ENCODE data around the gene FTL. TPM values are rescaled to one million over a fixed set of nuclear protein-coding genes. Genes with fewer than 3 reads are reported as not detected.
"Not testable (repeated sequence)": the region's sequence is repeated elsewhere in the genome, so short reads cannot be mapped to it uniquely, and the experiment has no call there.

Gene FTL
- total RNA-seq (2014; rRNA removed; shearing (Covaris generic)): 5,979 and 6,365 TPM in 2 replicates

DNA sequence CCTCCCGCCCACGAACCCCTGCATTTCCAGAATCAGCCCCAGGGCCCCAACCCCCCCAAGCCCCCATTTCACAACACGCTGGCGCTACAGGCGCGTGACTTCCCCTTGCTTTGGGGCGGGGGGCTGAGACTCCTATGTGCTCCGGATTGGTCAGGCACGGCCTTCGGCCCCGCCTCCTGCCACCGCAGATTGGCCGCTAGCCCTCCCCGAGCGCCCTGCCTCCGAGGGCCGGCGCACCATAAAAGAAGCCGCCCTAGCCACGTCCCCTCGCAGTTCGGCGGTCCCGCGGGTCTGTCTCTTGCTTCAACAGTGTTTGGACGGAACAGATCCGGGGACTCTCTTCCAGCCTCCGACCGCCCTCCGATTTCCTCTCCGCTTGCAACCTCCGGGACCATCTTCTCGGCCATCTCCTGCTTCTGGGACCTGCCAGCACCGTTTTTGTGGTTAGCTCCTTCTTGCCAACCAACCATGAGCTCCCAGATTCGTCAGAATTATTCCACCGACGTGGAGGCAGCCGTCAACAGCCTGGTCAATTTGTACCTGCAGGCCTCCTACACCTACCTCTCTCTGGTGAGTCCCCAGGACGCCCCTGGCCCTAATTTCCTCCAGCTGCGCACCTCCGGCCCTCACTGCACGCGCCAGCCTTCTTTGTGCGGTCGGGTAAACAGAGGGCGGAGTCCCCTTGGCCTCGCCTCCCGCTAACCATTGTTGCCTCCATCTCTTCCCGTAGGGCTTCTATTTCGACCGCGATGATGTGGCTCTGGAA lies at the start of gene FTL:
Gene FTL (plus strand): TSS at position 270 of the 766 bp plus-strand sequence. CDS start 199 bp downstream, at position 469.
- peak; percentile 99 for DNase-seq (ENCODE audit: low spot score)

DNA sequence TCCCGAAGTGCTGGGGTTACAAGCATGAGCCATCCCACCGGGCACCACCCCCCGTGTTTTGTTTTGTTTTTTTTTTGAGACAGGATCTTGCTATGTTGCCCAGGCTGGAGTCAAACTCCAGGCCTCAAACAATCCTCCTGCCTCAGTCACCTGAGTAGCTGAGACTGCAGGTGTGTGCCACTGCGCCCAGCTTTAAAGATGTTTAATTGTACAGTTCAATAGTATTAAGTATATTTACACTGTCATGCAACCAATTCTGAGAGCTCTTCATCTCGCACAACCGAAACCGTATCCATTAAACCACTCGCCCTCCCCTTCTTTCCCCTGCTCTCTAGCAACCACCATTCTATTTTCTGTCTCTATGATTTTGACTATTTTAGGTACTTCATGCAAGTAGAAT lies 49.4 kb upstream of the FTL start:
- no peak for DNase-seq (ENCODE audit: low spot score)

DNA sequence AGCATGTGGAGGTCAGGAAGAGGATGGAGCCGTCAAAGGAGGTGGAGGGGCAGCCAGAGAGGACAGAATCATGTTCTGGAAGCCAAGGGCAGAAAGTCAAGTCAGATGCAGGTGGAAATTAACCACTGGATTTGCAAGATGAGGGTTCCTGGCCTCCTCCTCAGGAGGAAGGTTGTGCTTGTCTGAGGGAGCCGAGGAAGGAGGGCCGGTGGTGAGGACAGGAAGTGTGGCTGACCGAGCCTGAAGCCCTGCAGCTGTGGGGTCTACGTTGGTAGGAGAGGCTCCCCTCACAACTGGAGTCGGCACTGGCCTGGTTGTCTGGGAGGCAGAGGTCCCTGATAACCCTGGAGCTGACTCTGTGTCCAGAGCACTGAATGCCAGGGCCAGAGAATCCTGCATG lies 47.0 kb upstream of the FTL start:
- DNase-seq (ENCODE audit: low spot score): no peak

DNA sequence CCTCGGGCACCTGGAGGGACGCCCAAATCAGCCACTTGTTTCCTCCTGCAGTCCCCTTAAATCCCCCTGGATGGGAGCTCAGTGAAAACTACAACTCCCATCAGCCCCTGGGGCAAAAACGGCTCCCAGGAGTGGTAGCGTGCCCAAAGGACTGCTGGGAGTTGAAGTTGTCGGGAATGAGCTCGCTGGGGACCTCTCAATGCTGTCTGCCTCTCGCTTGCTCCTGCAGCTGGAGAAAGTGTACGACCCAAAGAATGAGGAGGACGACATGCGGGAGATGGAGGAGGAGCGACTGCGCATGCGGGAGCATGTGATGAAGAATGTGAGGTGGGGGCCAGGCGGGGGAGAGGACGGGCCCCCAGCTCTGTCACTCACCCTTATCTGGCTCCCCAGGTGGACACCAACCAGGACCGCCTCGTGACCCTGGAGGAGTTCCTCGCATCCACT lies 46.3 kb upstream of the FTL start:
- DNase-seq (ENCODE audit: low spot score): peak; percentile 49

DNA sequence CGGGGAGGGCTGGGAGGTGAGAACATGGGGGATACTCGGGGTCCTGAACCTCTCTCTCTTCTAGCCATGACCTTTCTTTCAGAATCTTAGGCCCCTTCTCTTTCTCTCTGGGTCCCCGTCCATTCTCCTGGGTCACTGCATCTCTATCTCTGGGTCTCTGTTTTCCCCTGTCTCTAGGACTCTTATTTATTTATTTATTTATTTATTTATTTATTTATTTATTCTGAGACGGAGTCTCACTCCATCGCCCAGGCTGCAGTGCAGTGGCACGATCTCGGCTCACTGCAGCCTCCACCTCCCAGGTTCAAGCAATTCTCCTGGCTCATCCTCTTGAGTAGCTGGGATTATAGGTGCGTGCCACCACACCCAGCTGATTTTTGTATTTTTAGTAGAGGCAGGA lies 45.8 kb upstream of the FTL start:
- DNase-seq (ENCODE audit: low spot score): not testable (repeated sequence)

DNA sequence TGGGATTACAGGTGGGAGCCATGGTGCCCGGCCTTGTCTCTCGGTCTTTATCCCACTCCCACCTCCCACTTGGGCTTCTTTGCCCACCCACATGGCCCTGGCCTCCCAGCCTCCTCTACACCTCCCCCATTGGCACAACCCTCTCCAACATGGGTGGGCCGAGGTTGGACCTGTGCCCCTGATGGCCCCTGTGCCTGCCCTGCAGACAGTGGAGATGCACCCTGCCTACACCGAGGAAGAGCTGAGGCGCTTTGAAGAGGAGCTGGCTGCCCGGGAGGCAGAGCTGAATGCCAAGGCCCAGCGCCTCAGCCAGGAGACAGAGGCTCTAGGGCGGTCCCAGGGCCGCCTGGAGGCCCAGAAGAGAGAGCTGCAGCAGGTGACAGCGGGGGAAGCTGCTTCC lies 44.2 kb upstream of the FTL start:
- no peak for DNase-seq (ENCODE audit: low spot score)

DNA sequence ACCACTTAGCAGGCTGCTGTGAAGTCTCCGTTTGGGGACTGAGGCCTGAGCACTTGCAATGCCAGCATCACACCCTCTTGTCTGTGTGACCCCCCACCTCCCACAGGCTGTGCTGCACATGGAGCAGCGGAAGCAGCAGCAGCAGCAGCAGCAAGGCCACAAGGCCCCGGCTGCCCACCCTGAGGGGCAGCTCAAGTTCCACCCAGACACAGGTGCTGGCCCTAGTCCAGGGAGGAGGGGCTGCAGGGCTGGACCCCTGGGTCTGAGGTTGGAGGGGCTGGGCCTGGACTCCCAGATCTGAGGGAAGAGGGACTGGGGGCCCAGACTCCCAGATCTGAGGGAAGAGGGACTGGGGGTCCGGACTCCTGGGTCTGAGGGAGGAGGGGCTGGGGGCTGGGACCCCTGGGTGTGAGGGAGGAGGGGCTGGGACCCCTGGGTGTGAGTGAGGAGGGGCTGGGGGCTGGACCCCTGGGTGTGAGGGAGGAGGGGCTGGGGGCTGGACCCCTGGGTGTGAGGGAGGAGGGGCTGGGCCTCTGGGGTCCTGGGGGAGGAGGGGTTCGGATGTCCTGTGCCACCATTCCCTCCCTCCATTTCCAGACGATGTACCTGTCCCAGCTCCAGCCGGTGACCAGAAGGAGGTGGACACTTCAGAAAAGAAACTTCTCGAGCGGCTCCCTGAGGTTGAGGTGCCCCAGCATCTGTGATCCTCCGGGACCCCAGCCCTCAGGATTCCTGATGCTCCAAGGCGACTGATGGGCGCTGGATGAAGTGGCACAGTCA lies 43.2 kb upstream of the FTL start:
- DNase-seq (ENCODE audit: low spot score): no peak

DNA sequence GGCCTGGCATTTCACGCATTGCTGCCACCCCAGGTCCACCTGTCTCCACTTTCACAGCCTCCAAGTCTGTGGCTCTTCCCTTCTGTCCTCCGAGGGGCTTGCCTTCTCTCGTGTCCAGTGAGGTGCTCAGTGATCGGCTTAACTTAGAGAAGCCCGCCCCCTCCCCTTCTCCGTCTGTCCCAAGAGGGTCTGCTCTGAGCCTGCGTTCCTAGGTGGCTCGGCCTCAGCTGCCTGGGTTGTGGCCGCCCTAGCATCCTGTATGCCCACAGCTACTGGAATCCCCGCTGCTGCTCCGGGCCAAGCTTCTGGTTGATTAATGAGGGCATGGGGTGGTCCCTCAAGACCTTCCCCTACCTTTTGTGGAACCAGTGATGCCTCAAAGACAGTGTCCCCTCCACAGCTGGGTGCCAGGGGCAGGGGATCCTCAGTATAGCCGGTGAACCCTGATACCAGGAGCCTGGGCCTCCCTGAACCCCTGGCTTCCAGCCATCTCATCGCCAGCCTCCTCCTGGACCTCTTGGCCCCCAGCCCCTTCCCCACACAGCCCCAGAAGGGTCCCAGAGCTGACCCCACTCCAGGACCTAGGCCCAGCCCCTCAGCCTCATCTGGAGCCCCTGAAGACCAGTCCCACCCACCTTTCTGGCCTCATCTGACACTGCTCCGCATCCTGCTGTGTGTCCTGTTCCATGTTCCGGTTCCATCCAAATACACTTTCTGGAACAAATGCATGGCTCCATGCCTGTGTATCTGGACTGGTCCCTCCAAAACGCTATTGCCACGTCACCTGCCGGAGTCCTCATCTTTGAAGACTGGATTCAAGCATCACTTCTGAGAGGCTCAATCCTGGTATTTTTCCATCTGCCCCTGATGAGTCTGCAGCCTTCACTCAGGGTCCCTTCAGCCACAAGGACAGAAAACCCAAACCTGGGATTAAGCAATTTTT lies 42.3 kb upstream of the FTL start:
- DNase-seq (ENCODE audit: low spot score): no peak

DNA sequence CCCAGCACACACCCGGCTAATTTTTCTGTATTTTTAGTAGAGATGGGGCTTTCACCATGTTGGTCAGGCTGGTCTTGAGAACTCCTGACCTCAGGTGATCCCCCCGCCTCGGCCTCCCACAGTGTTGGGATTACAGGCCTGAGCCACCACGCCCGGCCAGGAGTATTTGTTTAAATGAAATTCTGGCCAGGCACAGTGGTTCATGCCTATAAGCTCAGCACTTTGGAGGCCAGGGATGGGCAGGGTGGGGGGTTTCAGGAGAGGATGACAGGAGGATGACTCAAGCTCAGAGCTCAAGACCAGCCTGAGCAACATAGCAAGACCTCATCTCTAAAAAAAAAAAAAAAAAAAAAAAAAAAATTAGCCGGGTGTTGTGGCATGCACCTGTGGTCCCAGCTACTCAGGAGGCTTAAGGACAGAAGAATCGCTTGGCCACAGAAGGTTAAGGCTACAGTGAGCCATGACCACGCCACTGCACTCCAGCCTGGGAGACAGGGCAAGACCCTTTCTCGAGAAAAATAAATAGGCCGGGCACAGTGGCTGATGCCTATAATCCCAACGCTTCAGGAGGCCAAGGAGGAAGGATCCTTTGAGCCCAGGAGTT lies 39.8 kb upstream of the FTL start:
- DNase-seq (ENCODE audit: low spot score): no peak

DNA sequence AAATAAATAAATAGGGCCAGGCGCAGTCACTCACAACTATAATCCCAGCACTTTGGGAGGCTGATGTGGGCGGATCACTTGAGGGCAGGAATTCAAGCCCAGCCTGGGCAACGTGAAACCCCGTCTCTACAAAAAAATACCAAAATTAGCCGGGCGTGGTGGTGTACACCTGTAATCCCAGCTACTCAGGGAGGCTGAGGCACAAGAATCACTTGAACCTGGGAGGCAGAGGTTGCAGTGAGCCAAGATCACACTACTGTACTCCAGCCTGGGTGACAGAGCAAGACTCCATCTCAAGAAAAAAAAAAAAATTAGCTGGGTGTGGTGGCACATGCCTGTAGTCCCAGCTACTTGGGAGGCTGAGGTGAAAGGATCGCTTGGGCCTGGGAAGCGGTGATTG lies 39.2 kb upstream of the FTL start:
- not testable (repeated sequence) for DNase-seq (ENCODE audit: low spot score)

DNA sequence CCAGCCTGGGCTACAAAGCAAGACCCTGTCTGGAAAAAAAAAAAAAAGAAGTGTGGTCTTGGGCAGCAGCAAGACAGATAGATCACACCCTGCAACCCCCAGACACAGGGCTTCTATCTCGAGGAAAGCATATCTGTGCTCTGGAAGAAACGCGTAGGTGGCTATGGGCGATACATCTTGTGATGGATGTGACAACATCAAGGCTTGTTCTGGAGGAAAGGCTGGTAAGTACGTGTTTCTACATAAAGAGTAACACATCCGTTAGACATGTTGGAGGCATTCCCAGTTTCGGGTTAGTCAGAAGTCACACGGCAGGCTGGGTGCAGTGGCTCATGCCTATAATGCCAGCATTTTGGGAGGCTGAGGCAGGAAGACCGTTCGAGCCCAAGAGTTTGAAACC lies 38.2 kb upstream of the FTL start:
- DNase-seq (ENCODE audit: low spot score): peak; percentile 33

DNA sequence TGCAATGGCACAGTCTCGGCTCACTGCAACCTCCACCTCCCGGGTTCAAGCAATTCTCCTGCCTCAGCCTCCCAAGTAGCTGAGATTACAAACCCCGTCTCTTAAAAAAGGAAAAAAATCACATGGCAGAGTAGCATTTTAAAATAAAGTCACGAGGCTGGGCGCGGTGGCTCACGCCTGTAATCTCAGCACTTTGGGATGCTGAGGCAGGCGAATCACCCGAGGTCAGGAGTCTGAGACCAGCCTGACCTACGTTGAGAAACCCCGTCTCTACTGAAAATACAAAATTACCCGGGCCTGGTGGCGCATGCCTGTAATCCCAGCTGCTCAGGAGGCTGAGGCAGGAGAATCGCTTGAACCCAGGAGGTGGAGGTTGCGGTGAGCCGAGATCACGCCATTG lies 37.4 kb upstream of the FTL start:
- not testable (repeated sequence) for DNase-seq (ENCODE audit: low spot score)

DNA sequence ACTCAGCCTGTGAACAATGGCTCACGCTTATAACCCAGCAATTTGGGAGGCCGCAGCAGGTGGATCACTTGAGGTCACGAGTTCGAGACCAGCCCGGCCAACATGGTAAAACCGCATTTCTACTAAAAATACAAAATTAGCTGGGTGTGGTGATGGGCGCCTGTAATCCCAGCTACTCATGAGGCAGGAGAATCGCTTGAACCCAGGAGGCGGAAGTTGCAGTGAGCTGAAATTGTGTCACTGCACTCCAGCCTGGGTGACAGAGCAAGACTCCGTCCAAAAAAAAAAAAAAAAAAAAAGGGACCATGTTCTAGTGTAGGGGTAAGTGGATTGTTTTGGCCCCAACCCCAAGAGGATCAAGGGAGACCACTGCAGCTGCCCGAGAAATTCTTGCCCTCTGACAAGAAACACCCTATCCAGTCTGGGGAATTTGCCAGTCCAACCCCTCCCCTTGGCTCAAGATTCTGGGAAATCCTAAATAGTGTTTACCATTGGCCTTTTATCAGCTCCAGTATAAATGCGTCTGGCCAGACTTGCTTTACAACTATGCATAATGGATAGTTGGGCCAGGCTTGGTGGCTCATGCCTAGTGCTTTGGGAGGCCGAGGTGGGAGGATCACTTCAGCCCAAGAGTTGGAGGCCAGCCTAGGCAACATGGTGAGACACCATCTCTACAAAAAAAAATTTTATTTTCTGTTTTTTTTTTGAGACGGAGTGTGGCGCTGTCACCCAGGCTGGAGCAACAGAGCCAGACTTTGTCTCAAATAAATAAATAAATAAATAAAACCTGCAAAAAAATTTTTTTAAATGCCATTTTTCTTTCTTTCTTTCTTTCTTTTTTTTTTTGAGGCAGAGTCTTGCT lies 36.7 kb upstream of the FTL start:
- DNase-seq (ENCODE audit: low spot score): peak; percentile 26

DNA sequence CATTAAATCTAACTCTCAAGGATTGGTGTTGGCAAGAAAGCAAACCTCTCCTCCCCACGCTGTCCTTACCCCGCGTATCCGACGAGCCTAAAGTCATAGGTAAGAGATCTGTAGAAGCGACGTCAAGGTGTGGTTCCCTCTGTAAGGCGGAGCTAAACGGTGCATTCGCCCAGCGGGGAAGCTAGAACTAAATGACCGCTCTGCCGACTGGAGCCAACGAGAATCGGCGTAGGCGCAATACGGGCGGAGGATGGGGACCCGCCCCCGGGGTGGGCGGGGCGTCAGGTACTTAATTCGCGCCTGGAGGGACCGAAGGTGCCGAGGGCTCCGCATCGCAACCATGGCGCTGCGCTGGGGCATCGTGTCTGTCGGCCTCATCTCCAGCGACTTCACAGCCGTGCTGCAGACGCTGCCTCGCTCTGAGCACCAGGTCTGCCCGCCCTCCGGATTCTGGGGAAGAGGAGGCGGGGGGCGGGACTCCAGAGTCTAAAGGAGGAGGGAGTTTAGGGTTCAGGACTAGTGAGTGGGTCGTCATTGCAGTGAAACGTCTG lies 31.7 kb upstream of the FTL start, which contains the start of gene DHDH:
Gene DHDH (plus strand): TSS at position 318 of the 551 bp plus-strand sequence. CDS start 23 bp downstream, at position 341.
- DNase-seq (ENCODE audit: low spot score): peak; percentile 98

DNA sequence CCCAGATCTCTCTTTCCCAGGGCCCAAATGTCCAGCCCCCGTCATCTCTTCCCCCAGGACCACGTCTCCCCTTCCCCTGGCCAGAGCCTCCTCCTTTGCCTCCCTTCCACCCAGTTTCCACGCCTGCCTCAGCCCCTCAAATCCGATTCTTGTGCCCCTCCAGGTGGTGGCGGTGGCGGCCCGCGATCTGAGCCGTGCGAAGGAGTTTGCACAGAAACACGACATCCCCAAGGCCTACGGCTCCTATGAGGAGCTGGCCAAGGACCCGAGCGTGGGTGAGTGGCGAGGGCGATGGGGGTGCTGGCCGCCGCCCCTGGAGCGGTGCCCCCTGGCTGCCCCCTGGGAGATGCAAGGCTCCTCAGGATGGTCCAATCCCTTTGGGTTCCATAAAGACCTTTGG lies 30.3 kb upstream of the FTL start:
- DNase-seq (ENCODE audit: low spot score): no peak

DNA sequence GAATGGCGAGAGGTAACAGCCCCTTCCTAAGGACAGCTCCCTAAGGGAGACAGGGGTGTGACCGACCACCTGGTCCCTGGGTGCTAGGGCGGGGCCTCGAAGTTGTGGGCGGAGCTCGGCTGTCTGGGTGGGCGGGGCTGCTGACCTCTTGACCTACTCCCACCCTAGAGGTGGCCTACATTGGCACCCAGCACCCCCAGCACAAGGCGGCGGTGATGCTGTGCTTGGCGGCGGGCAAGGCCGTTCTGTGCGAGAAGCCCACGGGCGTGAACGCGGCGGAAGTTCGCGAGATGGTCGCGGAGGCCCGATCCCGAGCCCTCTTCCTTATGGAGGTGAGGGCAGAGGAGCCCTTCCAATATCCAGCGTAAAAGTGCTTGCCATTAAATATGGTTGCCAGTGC lies 29.2 kb upstream of the FTL start:
- DNase-seq (ENCODE audit: low spot score): no peak

DNA sequence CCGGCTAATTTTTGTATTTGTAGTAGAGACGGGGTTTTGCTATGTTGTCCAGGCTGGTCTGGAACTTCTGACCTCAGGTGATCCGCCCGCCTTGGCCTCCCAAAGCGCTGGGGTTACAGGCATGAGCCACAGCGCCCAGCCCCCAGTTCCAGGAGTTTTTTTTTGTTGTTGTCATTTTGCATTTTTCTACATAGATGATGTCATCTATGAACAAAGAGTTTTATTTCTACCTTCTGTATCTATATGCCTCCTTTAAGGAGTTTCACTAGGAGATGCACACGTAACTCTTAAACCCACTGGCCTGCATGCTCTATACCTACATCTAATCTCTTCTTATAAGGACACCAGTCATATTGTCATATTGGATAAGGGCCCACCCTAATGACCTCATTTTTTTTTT lies 26.9 kb upstream of the FTL start:
- DNase-seq (ENCODE audit: low spot score): no peak

DNA sequence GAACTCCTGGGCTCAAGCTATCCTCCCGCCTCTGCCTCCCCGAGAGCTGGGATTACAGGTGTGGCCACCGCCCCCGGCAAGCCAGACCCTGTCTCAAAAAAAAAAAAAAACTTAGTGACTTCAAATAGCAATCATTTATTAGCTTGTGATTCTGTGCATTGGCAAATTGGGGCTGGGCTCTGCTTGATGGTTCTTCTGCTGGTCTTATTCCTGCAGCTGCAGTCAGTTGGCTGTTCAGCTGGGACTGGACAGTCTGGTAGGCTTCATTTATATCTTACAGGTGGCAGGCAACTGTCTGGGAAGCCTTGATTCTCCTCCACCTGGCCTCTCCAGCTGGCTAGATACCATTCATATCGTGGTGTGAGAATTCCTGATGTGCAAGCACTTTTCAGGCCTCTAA lies 24.2 kb upstream of the FTL start:
- no peak for DNase-seq (ENCODE audit: low spot score)

DNA sequence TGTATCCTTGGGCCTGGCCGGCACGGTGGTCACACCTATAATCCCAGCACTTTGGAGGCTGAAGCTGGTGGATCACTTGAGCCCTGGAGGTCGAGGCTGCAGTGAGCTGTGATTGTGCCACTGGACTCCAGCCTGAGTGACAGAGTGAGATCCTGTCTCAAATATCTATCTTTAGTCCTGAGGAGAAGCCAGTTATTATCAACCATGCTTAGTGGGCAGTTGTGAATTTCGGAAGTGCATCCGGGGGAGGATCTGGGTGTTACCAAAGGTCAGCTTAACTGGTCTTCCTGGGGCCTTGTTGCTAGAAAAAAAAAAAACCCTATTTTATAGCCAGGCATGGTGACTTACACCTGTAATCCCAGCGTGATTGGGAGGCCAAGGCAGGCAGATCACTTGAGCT lies 22.0 kb upstream of the FTL start:
- DNase-seq (ENCODE audit: low spot score): no peak

DNA sequence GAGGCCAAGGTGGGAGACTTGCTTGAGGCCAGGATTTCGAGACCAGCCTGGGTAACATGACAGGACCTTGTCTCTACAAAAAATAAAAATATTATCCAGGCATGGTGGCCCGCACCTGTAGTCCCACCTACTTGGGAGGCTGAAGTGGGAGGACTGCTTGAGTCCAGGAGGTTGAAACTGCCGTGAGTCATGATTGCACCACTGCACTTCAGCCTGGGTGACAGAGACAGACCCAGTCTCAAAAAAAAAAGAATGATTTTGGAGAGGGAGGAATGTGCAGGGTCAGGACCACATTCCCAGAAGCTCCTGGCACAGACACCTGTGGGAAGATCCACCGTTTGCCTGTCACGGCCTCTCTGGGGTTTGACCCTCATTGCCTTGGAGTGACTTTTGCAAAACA lies 19.7 kb upstream of the FTL start:
- no peak for DNase-seq (ENCODE audit: low spot score)

All from HT-29 (cell line).